H1 (cell line): Measurements from ENCODE around the gene COL8A1. TPM values are rescaled to one million over a fixed set of nuclear protein-coding genes. Genes with fewer than 3 reads are reported as not detected.

Experiments used
- polyA plus RNA-seq, 7 experiments: library from polyadenylated mRNA; depleted of rRNA in 3 of 7; stranded (reverse) in 5 of 7; unstranded in 2 of 7; fragments of >200 nt in 5 of 7; fragments of 200-250 nt in 2 of 7; gene quantifications; 1 replicate in 5 of 7; 2 replicates in 1 of 7; 4 replicates in 1 of 7; pipeline versions ENCODE4 v1.2.1 to v1.2.3, GENCODE V29; 2011 to 2013; ENCODE audit warnings: missing spikeins in 2 of 7, mixed read lengths in 2 of 7
- total RNA-seq: library from RNA; stranded (reverse); fragmentation: NEBNext Ultra II Directional; extraction: Animal tissue kit (Norgen Biotek cat#: 25700); gene quantifications from 2 replicates; pipeline ENCODE4 v1.2.1, GENCODE V29; 2021

COL8A1 gene
- total and polyA plus RNA-seq, 2 of the 8 experiments (the other 6 are each of a cell fraction or from before 2014, with no cell fraction given) = 0.21 to 1.2 TPM

Other genes with a start within 250 kb of the COL8A1 start
- 65.9 and 75.1 TPM in 2 replicates for gene CMSS1, start 179.3 kb downstream of the COL8A1 start, total RNA-seq
- gene CMSS1, start 179.3 kb downstream of the COL8A1 start, polyA plus RNA-seq (2011; rRNA removed) = 10.2 and 15.2 TPM in 2 replicates